HepG2 (cell line): ENCODE results near the gene DDAH1. TPM values are rescaled to one million over a fixed set of nuclear protein-coding genes. Genes with fewer than 3 reads are reported as not detected.
"Not testable (repeated sequence)": the region's sequence is repeated elsewhere in the genome, so short reads cannot be mapped to it uniquely, and the experiment has no call there.

Experiments used
- ATAC-seq: fragments of 200-7000 bp; cut with Tn5 transposase; 3 replicates; pipeline ENCODE4 v1.9.1; 2020; ENCODE audit warnings: mild to moderate bottlenecking, moderate library complexity
- BruUV-seq: library from RNA; stranded (reverse); fragments of 400-500 nt; replicated peaks from 2 replicates; lab custom pipeline; 2021; lab: Mats Ljungman, UMichigan
- CTCF ChIA-PET: fragments of 300-600 bp; formaldehyde crosslinking; extraction: SDS; loops from one replicate; lab custom pipeline; 2021; ENCODE audit warnings: low total read pairs, inconsistent platforms, low intra/inter-chr PET ratio; lab: Yijun Ruan, JAX
- POLR2A ChIA-PET: fragments of 350-600 bp; sonication (Branson Sonifier 250); formaldehyde crosslinking; loops from one replicate; lab custom pipeline; 2020; ENCODE audit warnings: antibody characterized with exemption, inconsistent platforms; lab: Yijun Ruan, JAX
- DNase-seq: peaks from one replicate; pipeline ENCODE4 v3.0.0-alpha.2; 2015; ENCODE audit warnings: low spot score
- FAIRE-seq: peaks from 3 replicates; lab custom pipeline; 2011; peaks lifted over from hg19 to GRCh38; lab: Jason Lieb, UNC
- H2AFZ ChIP-seq: one replicate; pipeline ENCODE4 v1.6.1; 2011; ENCODE audit warnings: low read length, inconsistent platforms
- H3K27ac ChIP-seq: fragments of 300-600 bp; 3 replicates; pipeline ENCODE4 v1.8.0; 2011; ENCODE audit warnings: mixed run types, mild to moderate bottlenecking, mixed read lengths, low read length, inconsistent platforms; ENCODE audit not compliant: insufficient read depth; ENCODE audit errors: extremely low read length
- H3K27me3 ChIP-seq, 2 experiments: fragments of 200-600 bp in 1 of 2; 2 replicates in 1 of 2; 3 replicates in 1 of 2; pipeline versions ENCODE4 v1.6.0 to v1.8.0; 2011; ENCODE audit warnings: low read length in 2 of 2, mild to moderate bottlenecking in 2 of 2, moderate library complexity in 2 of 2, inconsistent platforms in 1 of 2; ENCODE audit not compliant: insufficient read depth in 2 of 2, control insufficient read depth in 1 of 2
- H3K36me3 ChIP-seq, 2 experiments: fragments of 200-600 bp in 1 of 2; replicated peaks in 1 of 2; 2 replicates in 1 of 2; 3 replicates in 1 of 2; pipeline versions ENCODE4 v1.5.1 to v1.8.0; 2011; ENCODE audit warnings: low read length in 2 of 2, inconsistent platforms in 1 of 2; ENCODE audit not compliant: insufficient read depth in 2 of 2, control insufficient read depth in 1 of 2
- H3K4me1 ChIP-seq: 2 replicates; pipeline ENCODE4 v1.5.1; 2012; ENCODE audit warnings: low read length, inconsistent platforms; ENCODE audit not compliant: insufficient read depth
- H3K4me2 ChIP-seq: 2 replicates; pipeline ENCODE4 v1.6.0; 2011; ENCODE audit warnings: low read depth, low read length, inconsistent platforms
- H3K4me3 ChIP-seq, 3 experiments: fragments of 200-600 bp in 1 of 3; sonication (generic), shearing (Covaris generic) in 1 of 3; replicated peaks in 1 of 3; 2 replicates each; pipeline ENCODE4 v1.5.1; 2011 to 2016; ENCODE audit warnings: low read length in 3 of 3, inconsistent platforms in 2 of 3, low read depth in 2 of 3, mild to moderate bottlenecking in 2 of 3, control low read depth in 1 of 3, mixed read lengths in 1 of 3; ENCODE audit not compliant: insufficient read depth in 1 of 3
- H3K79me2 ChIP-seq: one replicate; pipeline ENCODE4 v1.6.1; 2011; ENCODE audit warnings: low read length, inconsistent platforms; ENCODE audit not compliant: insufficient read depth
- H3K9ac ChIP-seq: 2 replicates; pipeline ENCODE4 v1.6.0; 2011; ENCODE audit warnings: mild to moderate bottlenecking, low read depth, low read length, inconsistent platforms; ENCODE audit not compliant: insufficient read depth
- H3K9me3 ChIP-seq: 2 replicates; pipeline ENCODE4 v1.5.1; 2012; ENCODE audit warnings: mild to moderate bottlenecking, low read length
- H4K20me1 ChIP-seq: 2 replicates; pipeline ENCODE4 v1.6.0; 2011; ENCODE audit warnings: inconsistent platforms, mild to moderate bottlenecking, low read length, moderate library complexity; ENCODE audit not compliant: insufficient read depth
- CBFB ChIP-seq: sonication (generic); formaldehyde crosslinking; IDR thresholded peaks from 2 replicates; pipeline ENCODE4 v1.4.0; 2020; ENCODE audit warnings: missing genetic modification reagents
- SCMH1 ChIP-seq: sonication (generic); formaldehyde crosslinking; IDR thresholded peaks from 2 replicates; pipeline ENCODE4 v1.9.0; 2021; ENCODE audit warnings: missing genetic modification reagents, mild to moderate bottlenecking, borderline replicate concordance
- ZNF691 ChIP-seq: sonication (generic); formaldehyde crosslinking; IDR thresholded peaks from 2 replicates; pipeline ENCODE4 v1.4.0; 2020; ENCODE audit warnings: missing genetic modification reagents, low read depth, mild to moderate bottlenecking, borderline replicate concordance
- WGBS: methylation state at CpG from one replicate; pipeline ENCODE4 v1.1.6; 2017; ENCODE audit warnings: low lambda C conversion rate; 5-methylcytosine and 5-hydroxymethylcytosine counted together
- in situ Hi-C: cut with HindIII; loops from 2 replicates; pipeline ENCODE4 v1.10.0; 2017; ENCODE audit warnings: low pct_unique_long_range_greater_than_20kb; ENCODE audit not compliant: extremely low pct_ligation_motif_present
- intact Hi-C: fragments of 100-400 bp; cut with micrococcal nuclease; formaldehyde crosslinking; loops from one replicate; pipeline ENCODE4 v1.10.0; 2022; ENCODE audit not compliant: unreplicated experiment
- polyA plus RNA-seq, 8 experiments: library from polyadenylated mRNA; depleted of rRNA in 3 of 8; stranded (reverse) in 7 of 8; unstranded in 1 of 8; fragments of >200 nt; fragmentation: Illumina TruSeq in 4 of 8; extraction: Trizol in 4 of 8; gene quantifications; 2 replicates each; pipeline versions ENCODE4 v1.2.1 to v1.2.3, GENCODE V29; 2011 to 2016; ENCODE audit warnings: low read depth in 4 of 8, missing spikeins in 1 of 8, mixed read lengths in 1 of 8; ENCODE audit not compliant: insufficient read depth in 1 of 8
- total RNA-seq, 5 experiments: library from RNA; depleted of rRNA; stranded (reverse); fragments of >200 nt; fragmentation: Illumina TruSeq; extraction: Trizol; gene quantifications; 2 replicates each; pipeline ENCODE4 v1.2.3, GENCODE V29; 2016; ENCODE audit warnings: low read depth in 1 of 5
- TF ChIP-seq, protein P1 (sequence below): sonication (generic); formaldehyde crosslinking; conservative IDR thresholded peaks from 2 replicates; pipeline ENCODE4 v1.8.0; 2022; ENCODE audit warnings: missing genetic modification reagents

DDAH1 gene
- total and polyA plus RNA-seq, 2 of the 13 experiments (the other 11 are each of a cell fraction or from before 2014, with no cell fraction given): 39.7 to 64.4 TPM

DNA sequence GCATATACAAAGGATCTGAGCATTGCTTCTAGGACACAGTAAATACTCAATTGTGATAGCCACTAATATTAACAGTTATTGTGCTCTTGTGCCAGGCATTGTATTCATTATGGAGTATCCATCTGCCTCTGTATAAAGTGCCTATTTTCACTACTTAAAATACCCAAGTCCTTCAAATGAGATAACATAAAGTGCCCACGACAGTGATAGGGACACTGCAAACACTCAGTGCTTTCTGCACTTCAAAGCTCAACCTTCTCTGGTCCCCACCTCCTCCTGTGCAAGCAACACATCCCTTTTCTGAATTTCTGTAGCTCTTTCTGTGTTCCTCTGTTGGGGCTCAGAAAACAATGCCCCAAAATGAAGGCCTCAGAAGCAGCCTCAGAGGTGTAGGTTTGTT, 6.6 kb upstream of the DDAH1 start (continued):
- TF ChIP-seq, protein P1, sequence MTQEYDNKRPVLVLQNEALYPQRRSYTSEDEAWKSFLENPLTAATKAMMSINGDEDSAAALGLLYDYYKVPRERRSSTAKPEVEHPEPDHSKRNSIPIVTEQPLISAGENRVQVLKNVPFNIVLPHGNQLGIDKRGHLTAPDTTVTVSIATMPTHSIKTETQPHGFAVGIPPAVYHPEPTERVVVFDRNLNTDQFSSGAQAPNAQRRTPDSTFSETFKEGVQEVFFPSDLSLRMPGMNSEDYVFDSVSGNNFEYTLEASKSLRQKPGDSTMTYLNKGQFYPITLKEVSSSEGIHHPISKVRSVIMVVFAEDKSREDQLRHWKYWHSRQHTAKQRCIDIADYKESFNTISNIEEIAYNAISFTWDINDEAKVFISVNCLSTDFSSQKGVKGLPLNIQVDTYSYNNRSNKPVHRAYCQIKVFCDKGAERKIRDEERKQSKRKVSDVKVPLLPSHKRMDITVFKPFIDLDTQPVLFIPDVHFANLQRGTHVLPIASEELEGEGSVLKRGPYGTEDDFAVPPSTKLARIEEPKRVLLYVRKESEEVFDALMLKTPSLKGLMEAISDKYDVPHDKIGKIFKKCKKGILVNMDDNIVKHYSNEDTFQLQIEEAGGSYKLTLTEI (CRISPR knock-in tag): no peak
- no peak for TF ChIP-seq ZNF691
- TF ChIP-seq SCMH1 (CRISPR knock-in tag): no peak
- no peak for TF ChIP-seq CBFB (CRISPR knock-in tag)

GRCh38 chr1:85470130-85470529, 5.2 kb upstream of the DDAH1 start:
- H3K79me2 ChIP-seq, H3K27ac ChIP-seq, H2AFZ ChIP-seq, POLR2A ChIA-PET, H3K4me3 ChIP-seq, H3K4me1 ChIP-seq, CTCF ChIA-PET, H3K27me3 ChIP-seq, intact Hi-C loops, FAIRE-seq, DNase-seq, H3K36me3 ChIP-seq, H3K4me2 ChIP-seq, in situ Hi-C loops, ATAC-seq, H3K9me3 ChIP-seq, H4K20me1 ChIP-seq, BruUV-seq, H3K9ac ChIP-seq: not testable (repeated sequence)
- WGBS: 17% methylated on average over 2 of the region's 2 CpGs
